Body of pancreas (tissue), 4 donors: ENCODE data around the gene RBBP9.

Source experiments
- POLR2A ChIP-seq, 3 donors: fragments of 450-650 bp; IDR thresholded peaks; one replicate each; pipeline ENCODE4 v1.6.1; 2016; ENCODE audit warnings: antibody characterized with exemption in 3 of 3, mild to moderate bottlenecking in 2 of 3
- TF ChIP-seq, protein P1 (sequence below), 7 experiments: fragments of 450-650 bp in 4 of 7; fragments of 200-600 bp in 3 of 7; sonication (generic) in 3 of 7; IDR thresholded peaks; one replicate each; pipeline ENCODE4 v1.5.1; 2016 to 2019; ENCODE audit warnings: antibody characterized with exemption in 7 of 7

DNA sequence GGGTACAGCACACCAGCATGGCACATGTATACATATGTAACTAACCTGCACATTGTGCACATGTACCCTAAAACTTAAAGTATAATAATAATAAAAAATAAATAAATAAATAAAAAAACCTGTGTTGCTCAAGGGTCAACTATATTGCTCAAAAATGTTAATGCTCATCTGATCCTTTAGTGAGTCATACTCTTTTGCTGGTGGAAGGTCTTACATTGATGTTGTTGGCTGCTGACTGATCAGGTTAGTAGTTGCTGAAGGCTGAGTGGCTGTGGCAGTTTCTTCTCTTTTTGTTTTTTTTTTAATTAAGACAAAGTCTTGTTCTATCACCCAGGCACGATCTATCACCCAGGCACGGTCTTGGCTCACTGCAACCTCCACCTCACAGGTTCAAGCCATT lies 40.6 kb upstream of the RBBP9 start:
- no peak for TF ChIP-seq POLR2A (IDR thresholded peaks at IDR 0.05)
- TF ChIP-seq, protein P1, sequence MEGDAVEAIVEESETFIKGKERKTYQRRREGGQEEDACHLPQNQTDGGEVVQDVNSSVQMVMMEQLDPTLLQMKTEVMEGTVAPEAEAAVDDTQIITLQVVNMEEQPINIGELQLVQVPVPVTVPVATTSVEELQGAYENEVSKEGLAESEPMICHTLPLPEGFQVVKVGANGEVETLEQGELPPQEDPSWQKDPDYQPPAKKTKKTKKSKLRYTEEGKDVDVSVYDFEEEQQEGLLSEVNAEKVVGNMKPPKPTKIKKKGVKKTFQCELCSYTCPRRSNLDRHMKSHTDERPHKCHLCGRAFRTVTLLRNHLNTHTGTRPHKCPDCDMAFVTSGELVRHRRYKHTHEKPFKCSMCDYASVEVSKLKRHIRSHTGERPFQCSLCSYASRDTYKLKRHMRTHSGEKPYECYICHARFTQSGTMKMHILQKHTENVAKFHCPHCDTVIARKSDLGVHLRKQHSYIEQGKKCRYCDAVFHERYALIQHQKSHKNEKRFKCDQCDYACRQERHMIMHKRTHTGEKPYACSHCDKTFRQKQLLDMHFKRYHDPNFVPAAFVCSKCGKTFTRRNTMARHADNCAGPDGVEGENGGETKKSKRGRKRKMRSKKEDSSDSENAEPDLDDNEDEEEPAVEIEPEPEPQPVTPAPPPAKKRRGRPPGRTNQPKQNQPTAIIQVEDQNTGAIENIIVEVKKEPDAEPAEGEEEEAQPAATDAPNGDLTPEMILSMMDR (IDR thresholded peaks at IDR 0.05), result no peak
